Globus pallidus (tissue), 1 donor: ENCODE measurements around the gene PLCL1.
A peak's percentile ranks its signal among the peaks of the same experiment; 100 is the strongest.

Experiments
- DNase-seq: peaks from one replicate; pipeline ENCODE4 v3.0.0-alpha.2; 2015; ENCODE audit warnings: low spot score

PLCL1 gene

DNA sequence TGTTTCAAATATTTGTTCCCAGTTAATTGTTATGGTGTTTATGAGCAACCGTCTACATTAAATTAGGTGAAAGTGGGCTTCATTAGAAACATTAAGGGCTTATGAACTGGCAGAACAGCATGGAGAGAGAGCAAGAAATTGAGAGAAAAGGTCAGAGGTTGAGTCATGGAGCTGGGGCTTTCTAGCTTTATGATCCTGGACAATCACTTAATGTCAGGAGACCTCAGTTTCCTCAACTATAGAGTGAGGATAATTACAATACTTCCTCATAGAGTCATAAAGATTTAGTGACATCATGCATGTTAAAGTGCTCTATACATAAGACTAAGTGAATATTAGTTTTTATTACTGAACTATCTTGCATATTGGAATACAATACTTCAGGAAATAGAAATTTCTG, 83.9 kb downstream of the PLCL1 start:
- no peak for DNase-seq

DNA sequence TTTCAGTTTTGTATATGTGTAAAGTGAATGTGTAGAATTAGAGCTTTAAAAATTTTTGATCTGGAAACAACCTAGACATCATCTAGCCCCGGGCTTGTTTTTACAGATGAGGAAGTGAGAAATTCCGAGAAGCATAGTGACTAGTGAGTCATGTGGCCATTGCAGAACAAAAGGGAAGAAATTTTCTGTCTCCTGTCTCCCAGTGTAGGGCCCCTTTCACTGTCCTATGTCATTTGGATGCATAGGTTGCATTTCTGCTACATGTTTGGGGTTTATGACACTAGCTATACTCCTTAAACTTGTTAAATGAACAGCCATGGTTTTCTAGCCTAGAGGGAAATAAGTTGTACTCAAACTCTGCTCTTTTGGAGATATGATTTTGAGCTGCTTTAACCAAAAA, 84.6 kb downstream of the PLCL1 start:
- peak; percentile 74 for DNase-seq

DNA sequence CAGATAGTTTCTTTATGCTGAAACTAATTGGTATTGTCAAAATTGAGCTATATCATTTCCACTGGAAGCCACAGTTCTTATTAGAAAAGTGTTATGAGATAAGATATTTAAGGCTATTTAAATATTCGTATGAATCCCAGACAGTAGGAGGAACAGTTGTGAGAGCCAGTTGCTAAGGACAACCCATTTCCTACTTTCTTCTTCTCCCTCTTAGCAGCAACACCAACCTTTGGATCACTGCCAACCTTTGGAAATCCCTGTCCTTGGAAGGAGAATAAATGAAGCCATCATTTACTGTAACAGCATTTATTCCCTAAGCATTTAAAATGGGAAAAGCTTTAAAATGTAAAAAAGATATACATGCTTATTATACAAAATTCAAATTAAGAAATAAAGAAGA, 85.8 kb downstream of the PLCL1 start:
- no peak for DNase-seq

DNA sequence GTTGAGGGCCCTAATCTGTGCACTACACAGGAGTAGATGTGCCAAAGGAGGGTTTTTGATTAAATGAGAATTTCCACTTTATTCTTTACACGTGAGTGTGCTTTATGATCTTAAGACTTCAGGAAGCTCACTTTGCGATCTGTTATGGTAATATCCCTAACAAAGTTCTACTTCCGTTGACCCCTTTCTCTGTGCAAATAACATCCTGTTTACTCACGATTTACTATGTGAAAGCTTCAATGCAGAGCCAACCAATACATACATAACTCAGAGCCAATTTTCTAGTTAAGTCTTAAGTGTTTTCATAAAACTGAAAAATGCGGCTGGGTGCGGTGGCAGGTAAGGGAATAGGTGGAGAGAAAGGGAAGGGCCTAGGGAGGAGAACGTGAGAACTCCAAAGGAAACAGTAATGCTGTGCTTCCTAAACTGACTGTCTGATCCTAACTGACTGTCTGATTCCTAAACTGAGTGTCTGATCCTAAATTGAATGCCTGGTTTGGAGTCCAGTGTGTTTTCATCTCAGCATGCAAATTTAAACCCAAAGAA, 87.6 kb downstream of the PLCL1 start:
- no peak for DNase-seq

DNA sequence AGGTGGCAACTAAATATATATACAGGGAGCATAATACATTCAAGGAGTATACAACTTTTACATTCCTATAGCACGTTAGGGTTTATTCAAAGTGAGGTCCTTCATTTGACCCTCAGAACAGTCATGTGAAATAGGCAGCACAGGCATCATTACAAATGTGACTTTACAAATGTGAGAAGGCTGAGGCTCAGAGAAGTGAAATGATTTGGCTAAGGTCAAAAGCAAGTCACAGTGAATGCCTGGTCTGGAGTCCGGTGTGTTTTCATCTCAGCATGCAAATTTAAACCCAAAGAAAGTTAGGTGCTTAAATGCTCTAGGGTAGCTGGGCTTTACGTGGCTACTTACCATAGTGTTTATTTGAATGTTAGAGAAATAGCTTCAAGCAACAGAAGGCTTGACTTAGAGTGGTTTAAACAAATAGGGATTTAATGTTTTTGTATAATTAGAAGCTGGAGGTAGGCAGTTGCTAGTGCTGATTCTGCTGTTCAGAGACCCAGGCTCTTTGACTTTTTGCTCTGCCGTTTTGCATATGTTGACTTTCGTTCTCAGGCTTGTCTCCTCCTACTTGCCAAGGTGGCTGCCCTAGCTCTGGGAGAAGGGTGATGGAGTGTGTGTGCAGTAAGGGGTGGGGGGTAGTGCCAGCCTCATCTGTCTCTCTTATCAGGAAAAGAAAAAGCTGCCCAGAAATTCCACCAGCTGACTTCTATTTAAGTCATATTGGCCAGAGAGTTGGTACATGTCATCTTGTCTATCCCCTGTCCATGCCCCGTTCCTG, 89.2 kb downstream of the PLCL1 start:
- DNase-seq = no peak

DNA sequence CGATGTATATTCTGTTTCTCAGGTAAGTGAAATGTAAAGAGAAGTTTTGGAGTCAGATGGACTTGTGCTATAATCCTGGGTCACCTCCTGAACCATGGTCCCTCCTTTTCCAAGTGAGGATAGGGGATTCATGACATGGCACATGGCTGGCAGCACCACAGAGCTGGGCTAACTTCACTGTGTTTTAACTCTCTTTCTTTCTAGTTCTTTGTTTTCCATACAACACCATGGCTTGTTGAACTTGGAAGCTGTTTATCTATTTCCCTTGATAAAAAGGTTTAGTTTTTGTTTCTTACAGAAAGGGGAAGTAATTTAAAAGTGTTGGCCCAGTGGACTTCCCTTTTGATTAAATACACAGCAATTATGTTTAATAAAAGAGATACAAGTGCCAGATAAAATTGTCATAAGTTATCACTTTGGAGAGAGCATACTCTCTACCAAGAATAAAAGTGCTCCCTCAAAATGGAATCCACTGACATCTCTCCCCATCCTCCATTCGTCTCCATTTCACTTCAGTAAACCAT, 90.4 kb downstream of the PLCL1 start:
- DNase-seq = no peak

DNA sequence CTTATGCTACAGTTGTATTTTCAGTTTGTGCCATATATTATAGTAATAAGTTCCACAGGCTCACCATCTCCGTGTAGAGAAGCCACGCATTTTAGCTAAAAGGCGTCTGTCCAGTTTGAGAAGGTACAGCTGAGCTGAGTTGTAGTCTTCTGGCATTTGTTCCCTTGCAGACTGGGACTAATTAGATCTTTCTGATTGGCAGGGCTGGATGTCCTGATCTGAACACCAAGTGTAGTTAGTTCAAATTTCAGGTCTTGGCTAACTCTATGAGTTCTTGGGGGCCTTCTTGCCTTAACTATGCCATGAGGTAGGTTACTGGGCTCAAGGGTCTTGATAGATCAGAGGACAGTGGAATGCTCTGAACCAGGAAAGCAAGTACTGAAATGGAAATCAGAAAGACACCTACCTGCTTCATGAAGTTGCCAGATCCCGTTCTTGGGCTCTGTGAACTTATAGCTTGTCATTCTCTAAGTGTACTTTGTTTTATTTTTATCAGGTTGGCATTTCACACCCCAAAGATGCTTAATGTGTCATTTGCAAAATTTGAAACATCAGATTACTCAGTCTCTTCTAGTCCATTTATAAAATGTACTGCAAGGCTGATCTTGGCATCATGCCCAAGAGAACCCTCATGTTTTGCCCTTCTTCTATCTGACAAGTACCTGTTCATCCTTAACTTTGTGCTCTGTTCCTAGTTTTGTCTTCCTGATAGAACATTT, 93.7 kb downstream of the PLCL1 start:
- DNase-seq = no peak

DNA sequence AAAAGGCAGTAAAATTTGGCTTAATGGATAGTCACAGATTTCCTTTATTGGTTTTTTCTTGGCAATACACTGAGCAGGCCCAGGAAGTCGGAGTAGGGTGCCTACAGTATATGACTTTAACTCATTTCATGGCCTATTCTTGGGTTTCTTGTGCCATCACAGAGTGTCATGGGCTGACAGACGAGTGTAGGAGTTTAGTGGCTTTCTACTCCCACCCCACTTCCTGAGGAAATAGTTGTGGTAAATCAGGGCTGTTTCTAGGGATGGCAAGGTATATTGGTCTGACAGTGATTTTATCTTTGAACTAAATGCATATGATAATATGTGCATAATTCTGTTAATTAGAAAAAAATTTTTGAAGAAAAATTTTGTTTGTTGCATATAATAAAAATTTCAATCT, 100.1 kb downstream of the PLCL1 start:
- DNase-seq = no peak

DNA sequence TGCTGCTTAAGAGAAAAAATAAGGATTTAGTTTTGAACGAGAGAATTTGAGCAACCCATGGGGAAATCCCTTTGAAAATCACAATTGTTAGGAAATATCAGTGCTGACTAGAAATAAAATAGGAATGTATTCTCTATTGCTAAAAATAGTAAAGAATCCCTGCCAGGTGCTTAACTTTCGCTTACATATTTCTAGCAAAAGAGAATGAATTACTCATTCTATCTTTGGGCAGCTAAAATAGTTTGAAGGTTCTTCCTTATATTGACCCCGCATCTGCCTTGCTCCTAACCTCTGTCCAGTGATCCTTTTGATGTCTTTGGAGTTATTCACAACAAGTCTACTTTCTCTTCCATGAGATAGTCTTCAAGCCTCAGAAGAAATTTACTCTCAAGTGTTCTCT, 103.8 kb downstream of the PLCL1 start:
- DNase-seq = no peak

DNA sequence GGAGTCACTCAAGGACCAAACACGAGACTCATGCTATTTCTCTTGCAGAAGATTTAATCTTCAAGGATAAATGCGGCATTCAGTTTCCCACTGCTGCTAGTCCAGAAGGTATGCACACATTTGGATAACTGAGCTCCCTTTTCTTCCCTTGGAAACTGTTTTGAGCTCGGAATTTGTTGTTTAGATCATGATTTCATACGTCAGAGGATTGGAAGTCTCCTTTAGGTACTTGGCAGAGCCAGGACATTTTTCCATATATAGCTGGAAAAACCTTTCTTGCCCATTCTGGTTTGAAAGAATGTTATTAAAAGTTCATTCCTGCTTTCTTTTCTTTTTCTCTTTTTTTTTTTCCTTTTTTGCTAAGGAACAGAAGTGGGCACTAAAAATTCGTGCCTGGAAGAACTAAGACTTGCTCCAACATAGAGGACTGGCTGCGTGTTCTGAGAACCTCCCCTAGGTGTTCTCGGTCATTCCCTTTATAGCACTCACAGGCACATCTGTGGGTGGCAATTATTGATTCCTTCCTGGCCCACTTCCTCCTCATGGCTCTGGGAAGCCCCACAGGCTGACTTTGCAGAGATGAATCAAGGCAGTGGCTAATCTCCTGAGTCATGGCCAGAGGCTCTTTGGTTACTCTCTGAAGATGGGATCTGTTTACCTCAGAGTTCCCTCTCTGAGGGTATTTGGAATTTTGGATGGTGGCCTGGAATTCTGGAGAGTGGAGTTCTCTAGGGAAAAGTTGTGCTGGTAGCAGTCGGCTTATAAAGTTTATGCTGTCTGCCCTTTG, 104.8 kb downstream of the PLCL1 start:
- no peak for DNase-seq

DNA sequence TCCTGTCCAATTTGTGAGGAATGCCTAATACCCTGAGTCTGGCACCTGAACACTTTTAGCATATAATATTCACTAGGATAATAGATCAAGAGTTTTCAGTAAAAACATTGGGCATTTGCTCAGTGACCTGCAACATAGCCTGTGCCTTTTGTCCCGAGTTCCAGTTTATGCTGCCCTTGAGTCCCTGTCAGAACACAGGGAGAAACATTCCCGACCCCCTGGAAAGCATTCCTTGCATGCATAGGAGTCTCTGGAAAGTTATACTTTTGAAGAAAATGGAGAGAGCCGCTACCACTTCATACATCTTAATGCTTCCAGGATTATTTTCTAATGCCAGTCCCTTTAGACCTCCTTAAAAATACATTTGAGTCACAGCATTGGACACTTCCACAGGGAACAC, 107.3 kb downstream of the PLCL1 start:
- no peak for DNase-seq

DNA sequence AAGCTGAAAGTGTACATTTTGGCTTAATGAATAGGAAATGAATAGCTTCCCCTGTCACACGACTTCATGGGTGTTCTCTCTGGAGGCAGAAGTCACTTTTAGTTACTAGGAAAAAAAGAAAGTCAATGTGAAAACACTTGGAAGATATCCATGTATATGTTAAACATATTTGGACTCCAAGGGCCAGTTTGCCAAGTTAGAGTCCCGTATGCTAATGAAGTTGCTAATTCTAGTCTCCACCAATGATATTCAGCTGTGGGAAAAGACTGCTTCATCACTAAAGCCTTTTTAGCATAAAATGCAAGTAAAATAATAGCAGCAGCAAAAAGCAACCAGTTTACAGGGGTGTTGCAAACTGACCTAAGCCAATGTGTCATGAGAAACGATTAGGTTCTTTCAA, 108.7 kb downstream of the PLCL1 start:
- DNase-seq = no peak

DNA sequence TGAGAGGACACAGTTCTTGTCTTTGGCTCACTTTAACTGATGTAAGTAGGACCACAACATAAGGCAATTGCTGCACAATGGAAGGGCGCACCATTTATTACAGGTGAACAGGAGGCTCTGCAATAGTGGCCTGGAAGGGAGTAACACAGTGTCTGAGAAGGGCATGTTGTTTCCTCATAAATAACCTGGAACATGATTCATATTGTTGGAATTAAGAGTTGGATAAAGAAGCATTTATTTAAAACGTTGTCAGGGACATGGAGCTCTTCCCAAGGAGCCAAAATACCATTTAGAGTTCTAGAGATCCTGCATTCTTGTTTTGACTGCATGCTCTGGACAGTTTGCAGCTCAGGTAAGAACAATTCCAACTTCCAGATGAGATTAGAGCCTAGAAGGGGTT, 110.4 kb downstream of the PLCL1 start:
- no peak for DNase-seq

DNA sequence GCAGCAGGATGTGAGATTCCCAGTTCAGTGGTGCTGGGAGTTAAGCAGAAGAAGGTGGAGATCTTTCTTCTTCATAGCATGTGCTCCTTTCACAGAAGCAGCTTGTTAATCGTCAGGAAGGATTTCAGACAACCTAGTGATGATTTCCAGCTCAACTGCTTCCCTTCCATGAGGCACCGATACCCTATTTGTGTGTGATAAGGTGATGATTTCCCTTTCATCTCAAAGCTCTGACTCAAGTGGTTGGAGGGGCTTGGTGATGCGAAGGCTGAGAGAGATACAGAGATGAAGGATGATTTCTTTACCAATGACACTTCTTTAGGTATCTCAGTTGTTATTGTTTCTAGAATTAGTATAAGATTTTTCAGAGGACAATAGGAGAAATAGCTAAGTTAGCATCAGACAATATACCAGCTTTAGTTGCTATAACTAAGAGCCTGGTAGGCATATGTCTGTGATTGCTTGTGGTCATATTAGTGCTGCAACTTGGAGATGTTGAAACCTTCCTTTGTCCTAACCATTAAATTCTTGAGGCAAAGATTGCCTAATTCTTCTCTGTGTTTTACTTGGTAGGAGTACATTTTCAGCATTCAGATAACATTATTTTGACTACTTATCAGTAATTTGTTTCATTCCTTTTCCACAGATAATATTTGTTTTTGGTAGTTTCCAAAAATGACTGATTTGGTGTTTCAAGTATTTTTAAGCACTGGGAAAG, 111.3 kb downstream of the PLCL1 start:
- DNase-seq = no peak

DNA sequence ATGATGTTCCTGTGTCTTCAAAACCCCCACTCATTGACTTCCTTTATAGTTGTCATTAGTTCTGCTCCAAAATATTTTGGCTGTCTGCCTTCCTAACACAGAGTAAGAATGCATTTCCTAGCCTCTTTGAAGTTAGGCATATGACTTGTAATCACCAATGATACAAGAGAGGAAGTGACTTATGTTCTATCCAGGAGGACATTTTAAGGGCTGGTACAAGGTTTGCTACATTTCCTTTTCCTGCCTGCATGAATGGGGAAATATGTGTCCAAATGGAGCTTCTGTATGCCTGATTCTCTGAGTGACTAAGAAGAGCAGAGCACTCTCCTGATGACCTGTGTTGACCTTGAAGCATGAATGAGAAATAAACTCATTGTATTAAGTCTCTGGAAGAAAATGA, 115.1 kb downstream of the PLCL1 start:
- no peak for DNase-seq

DNA sequence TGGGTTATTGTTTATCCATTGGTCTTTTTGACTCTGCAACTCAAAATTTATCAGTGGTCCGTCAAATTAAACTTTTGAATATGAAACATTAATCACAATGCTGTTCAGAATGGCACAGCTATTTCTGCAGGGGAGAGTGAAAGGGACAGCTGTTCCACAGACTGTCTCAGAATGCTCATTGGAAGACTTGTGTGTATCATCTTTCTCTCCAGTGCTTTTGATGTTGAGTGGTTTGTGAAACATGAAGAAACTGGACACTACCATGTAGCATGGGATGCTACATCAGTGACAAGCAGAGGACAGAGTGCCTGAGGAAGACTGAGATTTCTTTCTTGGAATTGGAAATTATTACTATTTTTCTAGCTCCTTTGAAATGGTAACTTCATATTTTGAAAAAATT, 115.7 kb downstream of the PLCL1 start:
- no peak for DNase-seq

DNA sequence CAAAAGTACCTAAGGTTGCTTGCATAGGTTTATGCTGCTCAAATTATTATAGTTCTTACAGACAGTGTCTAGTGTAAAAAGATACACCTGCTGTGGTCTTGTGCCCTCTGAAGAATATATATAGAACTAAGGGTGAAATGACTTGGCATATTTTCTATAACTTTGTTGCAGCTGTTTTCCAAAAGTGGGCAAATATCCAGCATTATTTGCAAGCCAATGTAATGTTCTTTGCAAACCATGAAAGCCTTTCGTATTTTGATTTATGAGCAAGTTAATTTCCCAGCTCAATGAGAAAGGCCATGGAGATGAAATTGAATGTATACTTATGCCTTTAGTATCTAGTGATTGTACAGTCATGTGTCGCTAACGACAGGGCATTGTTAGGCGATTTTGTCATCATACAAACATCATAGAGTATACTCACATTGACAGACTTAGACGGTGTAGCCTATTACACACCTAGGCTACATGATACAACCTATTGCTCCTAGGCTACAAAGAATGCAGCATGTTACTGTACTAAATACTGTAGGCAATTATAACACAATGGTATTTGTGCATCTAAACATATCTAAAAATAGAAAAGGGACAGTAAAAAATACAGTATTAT, 116.3 kb downstream of the PLCL1 start:
- no peak for DNase-seq

DNA sequence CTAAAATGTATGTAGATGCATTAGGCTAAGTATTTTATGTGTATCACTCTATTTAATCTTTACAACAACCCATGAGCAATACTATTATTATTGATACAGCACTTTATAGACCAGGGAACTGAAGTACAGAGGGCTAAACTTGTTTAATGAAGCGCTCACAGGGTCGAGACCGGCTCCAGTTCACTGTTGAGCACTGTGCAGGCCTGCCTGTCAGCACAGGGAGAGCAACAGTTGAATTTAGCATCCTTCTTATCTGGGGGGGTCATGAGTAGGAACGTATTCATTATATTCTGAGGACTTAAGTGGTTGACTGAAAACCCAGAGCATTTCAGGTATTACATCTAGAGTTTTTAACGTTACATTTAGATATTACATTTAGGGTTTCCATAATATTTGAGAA, 120.1 kb downstream of the PLCL1 start:
- no peak for DNase-seq

DNA sequence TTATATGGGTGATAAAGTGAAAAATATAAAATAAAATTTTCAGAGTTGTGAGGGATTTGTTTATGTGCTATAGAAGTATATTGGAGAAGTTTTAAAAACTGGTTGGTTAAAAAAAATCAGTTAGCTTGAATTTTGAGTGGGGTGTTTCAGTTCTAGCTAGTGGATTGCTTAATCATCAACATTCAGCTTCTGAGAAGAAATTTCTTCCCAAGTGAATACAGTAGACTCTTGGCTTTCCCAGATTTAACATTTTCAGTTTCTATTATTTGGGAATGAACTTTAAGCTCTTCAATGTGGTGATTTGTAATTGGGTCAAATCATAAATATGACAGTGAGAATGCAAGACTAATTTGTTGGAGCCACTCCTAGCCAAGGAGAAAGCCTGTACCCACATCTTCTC, 120.8 kb downstream of the PLCL1 start:
- no peak for DNase-seq

DNA sequence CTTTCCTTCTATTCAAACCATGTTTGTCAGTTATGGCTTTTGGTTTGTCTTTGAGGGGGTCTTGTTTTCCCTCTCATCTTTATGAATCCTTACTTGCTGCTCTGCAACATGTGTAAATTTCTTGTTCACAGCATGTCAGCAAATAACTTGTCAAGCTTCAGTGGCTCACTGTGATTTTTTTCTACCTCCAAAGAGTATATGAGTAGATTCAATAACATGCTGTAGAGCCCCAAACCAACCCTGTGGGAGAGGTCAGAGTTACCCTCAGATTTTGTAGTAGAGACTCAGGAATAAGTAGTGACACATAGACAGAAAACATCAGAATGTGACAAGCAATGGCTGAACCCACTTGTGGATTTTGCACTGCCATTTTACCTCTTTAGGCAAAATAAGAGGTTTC, 121.6 kb downstream of the PLCL1 start:
- DNase-seq = no peak

DNA sequence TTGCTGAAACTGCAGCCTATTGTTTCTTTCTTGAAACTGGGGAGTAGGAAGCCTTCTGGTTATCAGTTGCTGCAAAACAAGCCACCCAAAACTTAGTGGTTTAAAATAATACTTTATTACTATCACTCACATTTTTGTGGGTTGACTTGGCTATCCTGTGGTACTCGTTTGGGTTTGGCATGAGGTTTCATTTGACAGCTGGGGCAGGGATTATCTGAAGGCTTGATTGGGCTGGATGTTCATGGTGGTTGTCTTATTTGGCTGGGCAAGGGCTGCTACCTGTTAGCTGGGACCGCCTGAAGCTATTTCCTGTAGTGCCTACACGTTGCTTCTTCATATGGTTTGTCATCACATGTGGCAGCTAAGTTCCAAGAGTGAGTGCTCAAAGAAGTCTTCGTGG, 122.3 kb downstream of the PLCL1 start:
- DNase-seq = no peak
